Kidney epithelial cell (primary cell): ENCODE measurements around the gene CCDC179. TPM values are rescaled to one million over a fixed set of nuclear protein-coding genes. Genes with fewer than 3 reads are reported as not detected.

Source experiments
- total RNA-seq: library from RNA; depleted of rRNA; stranded (reverse); fragments of >200 nt; gene quantifications from 2 replicates; pipeline ENCODE4 v1.2.3, GENCODE V29; 2015

CCDC179 gene
- total RNA-seq, 1 donor from 2014 or later: not detected

Other genes with a start within 250 kb of the CCDC179 start
- gene FANCF, start 234.7 kb downstream of the CCDC179 start, total RNA-seq: 16.8 and 19.2 TPM in 2 replicates
- 0.46 and 3.9 TPM in 2 replicates for gene GAS2, start 193.9 kb downstream of the CCDC179 start, total RNA-seq
- gene SVIP, start 30.7 kb downstream of the CCDC179 start, total RNA-seq: 9.2 and 14.8 TPM in 2 replicates